ENCODE measurements around the gene LRP2.

Gene LRP2

GRCh38 chr2:169345486-169346437 lies 16.6 kb downstream of the LRP2 start:
- H3K4me3 ChIP-seq (ENCODE audit: low read depth, low read length) = no peak overlapping the region
- DNase-seq (ENCODE audit: low read depth) = peak; percentile 17
- TF ChIP-seq POLR2A (IDR thresholded peaks at IDR 0.05; ENCODE audit: extremely low read depth, insufficient read length) (no peak), CTCF (IDR thresholded peaks at IDR 0.05; ENCODE audit: low read depth, low read length) (no peak), MYC (IDR thresholded peaks at IDR 0.05; ENCODE audit: low read depth, low read length) (no peak), MAX (IDR thresholded peaks at IDR 0.05; ENCODE audit: low read depth, low read length) (no peak)

GRCh38 chr2:169344736-169345485 lies 17.4 kb downstream of the LRP2 start:
- no peak for DNase-seq (ENCODE audit: low read depth)
- TF ChIP-seq CTCF (IDR thresholded peaks at IDR 0.05; ENCODE audit: low read depth, low read length) (no peak), POLR2A (IDR thresholded peaks at IDR 0.05; ENCODE audit: extremely low read depth, insufficient read length) (no peak), MYC (IDR thresholded peaks at IDR 0.05; ENCODE audit: low read depth, low read length) (no peak), MAX (IDR thresholded peaks at IDR 0.05; ENCODE audit: low read depth, low read length) (no peak)

GRCh38 chr2:169343202-169343601 lies 19.1 kb downstream of the LRP2 start:
- no peak overlapping the region for H3K4me3 ChIP-seq (ENCODE audit: low read depth, low read length)
- DNase-seq (ENCODE audit: low read depth) = no peak
- no peak for TF ChIP-seq POLR2A (IDR thresholded peaks at IDR 0.05; ENCODE audit: extremely low read depth, insufficient read length)
- no peak for TF ChIP-seq CTCF (IDR thresholded peaks at IDR 0.05; ENCODE audit: low read depth, low read length)
- TF ChIP-seq MYC (IDR thresholded peaks at IDR 0.05; ENCODE audit: low read depth, low read length) = no peak
- no peak for TF ChIP-seq MAX (IDR thresholded peaks at IDR 0.05; ENCODE audit: low read depth, low read length)

More at GRCh38 chr2:169344736-169345485, 17.4 kb downstream of the LRP2 start:
- H3K4me3 ChIP-seq (ENCODE audit: low read depth, low read length) = no peak overlapping the region

- H3K4me3 ChIP-seq (ENCODE audit: low read depth, low read length) = no peak overlapping the region
- TF ChIP-seq MAX (IDR thresholded peaks at IDR 0.05; ENCODE audit: low read depth, low read length) (no peak), CTCF (IDR thresholded peaks at IDR 0.05; ENCODE audit: low read depth, low read length) (no peak), MYC (IDR thresholded peaks at IDR 0.05; ENCODE audit: low read depth, low read length) (no peak), POLR2A (IDR thresholded peaks at IDR 0.05; ENCODE audit: extremely low read depth, insufficient read length) (no peak)
Observed at GRCh38 chr2:169339657-169340056, 22.7 kb downstream of the LRP2 start.

GRCh38 chr2:169336695-169337094 lies 25.6 kb downstream of the LRP2 start:
- no peak for DNase-seq (ENCODE audit: low read depth)
- H3K4me3 ChIP-seq (ENCODE audit: low read depth, low read length) = no peak overlapping the region
- TF ChIP-seq MAX (IDR thresholded peaks at IDR 0.05; ENCODE audit: low read depth, low read length) (no peak), CTCF (IDR thresholded peaks at IDR 0.05; ENCODE audit: low read depth, low read length) (no peak), POLR2A (IDR thresholded peaks at IDR 0.05; ENCODE audit: extremely low read depth, insufficient read length) (no peak), MYC (IDR thresholded peaks at IDR 0.05; ENCODE audit: low read depth, low read length) (no peak)

More at GRCh38 chr2:169339657-169340056, 22.7 kb downstream of the LRP2 start:
- DNase-seq (ENCODE audit: low read depth) = no peak

All from NB4 (cell line).